Measurements from ENCODE around the gene ANXA2. TPM values are rescaled to one million over a fixed set of nuclear protein-coding genes. Genes with fewer than 3 reads are reported as not detected.
"Not testable (repeated sequence)": the region's sequence is repeated elsewhere in the genome, so short reads cannot be mapped to it uniquely, and the experiment has no call there.

ANXA2 gene
- total RNA-seq, 1 donor from 2014 or later: 631 TPM

- Histone ChIP-seq H3K4me1 (ENCODE audit: control insufficient read depth in 3 of 3, insufficient read depth in 3 of 3, low read length in 3 of 3) (peaks cover 12 to 17% (median 15%) of the 10 kb centered on the region in 3 donors), H3K36me3 (ENCODE audit: control insufficient read depth in 3 of 3, insufficient read depth in 3 of 3, low read length in 3 of 3) (no peaks in the 10 kb centered on the region), H3K9ac (ENCODE audit: low read depth in 1 of 3, low read length in 3 of 3) (no peak overlapping the region), H3K4me3 (ENCODE audit: low read length in 3 of 3) (no peak overlapping the region), H3K27me3 (ENCODE audit: control insufficient read depth in 3 of 3, insufficient read depth in 3 of 3, low read length in 3 of 3) (no peaks in the 10 kb centered on the region), H3K9me3 (ENCODE audit: control insufficient read depth in 3 of 3, low read length in 3 of 3) (no peaks in the 10 kb centered on the region), H3K27ac (ENCODE audit: low read depth, low read length) (no peak overlapping the region)
These were observed 58.5 kb downstream of the ANXA2 start for GRCh38 chr15:60339236-60339635.

GRCh38 chr15:60338810-60339209 lies 59.0 kb downstream of the ANXA2 start:
- Histone ChIP-seq H3K4me3 (ENCODE audit: low read length in 3 of 3) (no peak overlapping the region), H3K9me3 (ENCODE audit: control insufficient read depth in 3 of 3, low read length in 3 of 3) (no peaks in the 10 kb centered on the region), H3K9ac (ENCODE audit: low read depth in 1 of 3, low read length in 3 of 3) (no peak overlapping the region), H3K4me1 (ENCODE audit: control insufficient read depth in 3 of 3, insufficient read depth in 3 of 3, low read length in 3 of 3) (peaks cover 12 to 17% (median 15%) of the 10 kb centered on the region in 3 donors), H3K27me3 (ENCODE audit: control insufficient read depth in 3 of 3, insufficient read depth in 3 of 3, low read length in 3 of 3) (no peaks in the 10 kb centered on the region), H3K36me3 (ENCODE audit: control insufficient read depth in 3 of 3, insufficient read depth in 3 of 3, low read length in 3 of 3) (no peaks in the 10 kb centered on the region), H3K27ac (ENCODE audit: low read depth, low read length) (no peak overlapping the region)

- H3K4me3 ChIP-seq (ENCODE audit: low read length in 3 of 3): no peak overlapping the region
- no peaks in the 10 kb centered on the region for H3K9me3 ChIP-seq (ENCODE audit: control insufficient read depth in 3 of 3, low read length in 3 of 3)
- no peaks in the 10 kb centered on the region for H3K36me3 ChIP-seq (ENCODE audit: control insufficient read depth in 3 of 3, insufficient read depth in 3 of 3, low read length in 3 of 3)
- H3K27me3 ChIP-seq (ENCODE audit: control insufficient read depth in 3 of 3, insufficient read depth in 3 of 3, low read length in 3 of 3): no peaks in the 10 kb centered on the region
- peaks cover 12 to 17% (median 15%) of the 10 kb centered on the region in 3 donors for H3K4me1 ChIP-seq (ENCODE audit: control insufficient read depth in 3 of 3, insufficient read depth in 3 of 3, low read length in 3 of 3)
- peak overlapping the region; percentile 59 for H3K27ac ChIP-seq (ENCODE audit: low read depth, low read length)
- H3K9ac ChIP-seq (ENCODE audit: low read depth in 1 of 3, low read length in 3 of 3): no peak overlapping the region
These were observed 60.7 kb downstream of the ANXA2 start for GRCh38 chr15:60337076-60337475.

GRCh38 chr15:60335296-60335695 lies 62.5 kb downstream of the ANXA2 start:
- not testable (repeated sequence) for H3K27me3 ChIP-seq (ENCODE audit: control insufficient read depth in 3 of 3, insufficient read depth in 3 of 3, low read length in 3 of 3)

GRCh38 chr15:60328852-60329443 lies 68.8 kb downstream of the ANXA2 start:
- Histone ChIP-seq H3K9me3 (ENCODE audit: control insufficient read depth in 3 of 3, low read length in 3 of 3) (no peaks in the 10 kb centered on the region), H3K4me3 (ENCODE audit: low read length in 3 of 3) (no peak overlapping the region), H3K27me3 (ENCODE audit: control insufficient read depth in 3 of 3, insufficient read depth in 3 of 3, low read length in 3 of 3) (peaks cover 5 to 6% (median 5%) of the 10 kb centered on the region in 3 donors), H3K27ac (ENCODE audit: low read depth, low read length) (no peak overlapping the region), H3K9ac (ENCODE audit: low read depth in 1 of 3, low read length in 3 of 3) (no peak overlapping the region), H3K4me1 (ENCODE audit: control insufficient read depth in 3 of 3, insufficient read depth in 3 of 3, low read length in 3 of 3) (no peaks in the 10 kb centered on the region), H3K36me3 (ENCODE audit: control insufficient read depth in 3 of 3, insufficient read depth in 3 of 3, low read length in 3 of 3) (no peaks in the 10 kb centered on the region)

More at GRCh38 chr15:60335296-60335695, 62.5 kb downstream of the ANXA2 start:
- not testable (repeated sequence) for H3K4me3 ChIP-seq (ENCODE audit: low read length in 3 of 3); H3K9me3 ChIP-seq (ENCODE audit: control insufficient read depth in 3 of 3, low read length in 3 of 3); H3K36me3 ChIP-seq (ENCODE audit: control insufficient read depth in 3 of 3, insufficient read depth in 3 of 3, low read length in 3 of 3); H3K9ac ChIP-seq (ENCODE audit: low read depth in 1 of 3, low read length in 3 of 3); H3K27ac ChIP-seq (ENCODE audit: low read depth, low read length)
- H3K4me1 ChIP-seq (ENCODE audit: control insufficient read depth in 3 of 3, insufficient read depth in 3 of 3, low read length in 3 of 3): peaks cover 11 to 17% (median 12%) of the 10 kb centered on the region in 3 donors

GRCh38 chr15:60326824-60327654 lies 70.7 kb downstream of the ANXA2 start:
- peaks cover 5 to 9% (median 6%) of the 10 kb centered on the region in 3 donors for H3K27me3 ChIP-seq (ENCODE audit: control insufficient read depth in 3 of 3, insufficient read depth in 3 of 3, low read length in 3 of 3)
- H3K4me3 ChIP-seq (ENCODE audit: low read length in 3 of 3): no peak overlapping the region
- H3K4me1 ChIP-seq (ENCODE audit: control insufficient read depth in 3 of 3, insufficient read depth in 3 of 3, low read length in 3 of 3): no peaks in the 10 kb centered on the region
- H3K36me3 ChIP-seq (ENCODE audit: control insufficient read depth in 3 of 3, insufficient read depth in 3 of 3, low read length in 3 of 3): no peaks in the 10 kb centered on the region
- no peaks in the 10 kb centered on the region for H3K9me3 ChIP-seq (ENCODE audit: control insufficient read depth in 3 of 3, low read length in 3 of 3)
- no peak overlapping the region for H3K9ac ChIP-seq (ENCODE audit: low read depth in 1 of 3, low read length in 3 of 3)
- no peak overlapping the region for H3K27ac ChIP-seq (ENCODE audit: low read depth, low read length)

- Histone ChIP-seq H3K4me3 (ENCODE audit: low read length in 3 of 3) (no peak overlapping the region), H3K36me3 (ENCODE audit: control insufficient read depth in 3 of 3, insufficient read depth in 3 of 3, low read length in 3 of 3) (no peaks in the 10 kb centered on the region), H3K27me3 (ENCODE audit: control insufficient read depth in 3 of 3, insufficient read depth in 3 of 3, low read length in 3 of 3) (peaks cover 5 to 9% (median 6%) of the 10 kb centered on the region in 3 donors), H3K9ac (ENCODE audit: low read depth in 1 of 3, low read length in 3 of 3) (no peak overlapping the region), H3K4me1 (ENCODE audit: control insufficient read depth in 3 of 3, insufficient read depth in 3 of 3, low read length in 3 of 3) (no peaks in the 10 kb centered on the region), H3K27ac (ENCODE audit: low read depth, low read length) (no peak overlapping the region), H3K9me3 (ENCODE audit: control insufficient read depth in 3 of 3, low read length in 3 of 3) (no peaks in the 10 kb centered on the region)
These were observed 71.4 kb downstream of the ANXA2 start for GRCh38 chr15:60326343-60326742.

- Histone ChIP-seq H3K9me3 (ENCODE audit: control insufficient read depth in 3 of 3, low read length in 3 of 3) (no peaks in the 10 kb centered on the region), H3K27ac (ENCODE audit: low read depth, low read length) (no peak overlapping the region), H3K36me3 (ENCODE audit: control insufficient read depth in 3 of 3, insufficient read depth in 3 of 3, low read length in 3 of 3) (no peaks in the 10 kb centered on the region), H3K4me1 (ENCODE audit: control insufficient read depth in 3 of 3, insufficient read depth in 3 of 3, low read length in 3 of 3) (no peaks in the 10 kb centered on the region), H3K9ac (ENCODE audit: low read depth in 1 of 3, low read length in 3 of 3) (no peak overlapping the region), H3K4me3 (ENCODE audit: low read length in 3 of 3) (no peak overlapping the region), H3K27me3 (ENCODE audit: control insufficient read depth in 3 of 3, insufficient read depth in 3 of 3, low read length in 3 of 3) (peaks cover 5 to 9% (median 6%) of the 10 kb centered on the region in 3 donors)
These were observed 71.9 kb downstream of the ANXA2 start for GRCh38 chr15:60325905-60326304.

GRCh38 chr15:60324706-60325438 lies 72.9 kb downstream of the ANXA2 start:
- Histone ChIP-seq H3K36me3 (ENCODE audit: control insufficient read depth in 3 of 3, insufficient read depth in 3 of 3, low read length in 3 of 3) (no peaks in the 10 kb centered on the region), H3K27me3 (ENCODE audit: control insufficient read depth in 3 of 3, insufficient read depth in 3 of 3, low read length in 3 of 3) (peaks cover 5 to 9% (median 6%) of the 10 kb centered on the region in 3 donors)

GRCh38 chr15:60323322-60323721 lies 74.5 kb downstream of the ANXA2 start:
- Histone ChIP-seq H3K36me3 (ENCODE audit: control insufficient read depth in 3 of 3, insufficient read depth in 3 of 3, low read length in 3 of 3) (no peaks in the 10 kb centered on the region), H3K27me3 (ENCODE audit: control insufficient read depth in 3 of 3, insufficient read depth in 3 of 3, low read length in 3 of 3) (peaks cover 5 to 8% (median 5%) of the 10 kb centered on the region in 3 donors), H3K4me3 (ENCODE audit: low read length in 3 of 3) (no peak overlapping the region), H3K27ac (ENCODE audit: low read depth, low read length) (no peak overlapping the region), H3K9ac (ENCODE audit: low read depth in 1 of 3, low read length in 3 of 3) (no peak overlapping the region), H3K9me3 (ENCODE audit: control insufficient read depth in 3 of 3, low read length in 3 of 3) (no peaks in the 10 kb centered on the region), H3K4me1 (ENCODE audit: control insufficient read depth in 3 of 3, insufficient read depth in 3 of 3, low read length in 3 of 3) (no peaks in the 10 kb centered on the region)

More at GRCh38 chr15:60324706-60325438, 72.9 kb downstream of the ANXA2 start:
- H3K4me1 ChIP-seq (ENCODE audit: control insufficient read depth in 3 of 3, insufficient read depth in 3 of 3, low read length in 3 of 3): no peaks in the 10 kb centered on the region
- no peak overlapping the region for H3K27ac ChIP-seq (ENCODE audit: low read depth, low read length)
- H3K4me3 ChIP-seq (ENCODE audit: low read length in 3 of 3): no peak overlapping the region
- no peak overlapping the region for H3K9ac ChIP-seq (ENCODE audit: low read depth in 1 of 3, low read length in 3 of 3)
- H3K9me3 ChIP-seq (ENCODE audit: control insufficient read depth in 3 of 3, low read length in 3 of 3): no peaks in the 10 kb centered on the region

Data from skeletal muscle tissue (tissue), 4 donors.